Measurements from ENCODE around the gene SHROOM3.

SHROOM3 gene

DNA sequence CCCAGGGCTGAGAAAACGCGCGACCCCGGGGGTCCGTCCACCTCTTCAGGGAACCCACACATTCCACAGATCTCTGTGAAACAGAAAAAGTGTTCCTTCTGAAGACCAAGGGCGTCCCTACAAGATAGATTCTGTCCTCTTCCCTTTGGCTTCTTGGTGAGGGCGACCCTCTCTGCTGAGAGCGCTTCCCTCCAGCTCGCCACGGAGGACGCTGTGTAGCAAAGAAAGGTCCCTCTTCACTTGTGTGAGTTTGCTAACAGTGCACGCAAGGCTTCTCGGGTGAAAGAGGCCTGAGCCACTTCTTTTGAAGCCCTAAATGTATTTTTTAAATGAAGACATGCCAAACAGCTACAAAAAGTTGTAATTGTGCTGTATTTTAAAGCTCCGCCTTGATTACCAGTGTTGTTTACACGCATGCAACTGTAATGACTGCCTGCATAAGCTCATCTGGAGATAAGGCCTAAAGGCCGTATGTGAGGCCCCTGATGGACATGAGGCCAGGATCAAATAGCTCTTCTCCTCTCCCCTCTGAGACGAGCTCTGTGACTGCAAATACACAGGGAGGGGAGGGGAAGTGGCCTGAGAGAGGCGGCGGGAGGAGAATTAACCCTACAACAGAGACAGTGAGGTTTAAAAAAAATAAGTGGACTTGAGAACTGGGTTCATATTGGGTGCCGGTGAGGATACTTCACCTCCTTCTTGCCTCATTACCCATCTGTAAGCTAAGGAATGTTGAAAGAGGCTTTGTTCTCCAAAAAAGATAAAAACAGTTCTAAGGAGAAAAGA, 367.4 kb downstream of the SHROOM3 start:
- Histone ChIP-seq H2AFZ (ENCODE audit: low read depth, low read length, severe bottlenecking) (no peak overlapping the region), H3K79me2 (ENCODE audit: insufficient read depth, low read length) (no peaks in the 10 kb centered on the region), H3K9ac (ENCODE audit: low read length) (no peak overlapping the region), H3K9me2 (replicated peaks; ENCODE audit: insufficient read depth, low read length) (no peaks in the 10 kb centered on the region), H4K20me1 (ENCODE audit: low read depth, low read length) (no peaks in the 10 kb centered on the region), H3F3A (ENCODE audit: insufficient read depth) (no peaks in the 10 kb centered on the region), H3K27me3 (ENCODE audit: low read length) (no peaks in the 10 kb centered on the region), H3K4me3 (ENCODE audit: insufficient read depth, low read length, poor library complexity, severe bottlenecking) (no peak overlapping the region), H3K4me2 (ENCODE audit: low read depth, low read length, poor library complexity, severe bottlenecking) (no peak overlapping the region), H3K36me3 (ENCODE audit: low read length) (no peaks in the 10 kb centered on the region), H3K27ac (ENCODE audit: low read depth, low read length) (no peak overlapping the region), H3K9me3 (ENCODE audit: insufficient read depth, low read length) (no peaks in the 10 kb centered on the region)
- TF ChIP-seq EZH2phosphoT487 (conservative IDR thresholded peaks at IDR 0.05; ENCODE audit: low read length) = no peak
- TF ChIP-seq, protein P1, sequence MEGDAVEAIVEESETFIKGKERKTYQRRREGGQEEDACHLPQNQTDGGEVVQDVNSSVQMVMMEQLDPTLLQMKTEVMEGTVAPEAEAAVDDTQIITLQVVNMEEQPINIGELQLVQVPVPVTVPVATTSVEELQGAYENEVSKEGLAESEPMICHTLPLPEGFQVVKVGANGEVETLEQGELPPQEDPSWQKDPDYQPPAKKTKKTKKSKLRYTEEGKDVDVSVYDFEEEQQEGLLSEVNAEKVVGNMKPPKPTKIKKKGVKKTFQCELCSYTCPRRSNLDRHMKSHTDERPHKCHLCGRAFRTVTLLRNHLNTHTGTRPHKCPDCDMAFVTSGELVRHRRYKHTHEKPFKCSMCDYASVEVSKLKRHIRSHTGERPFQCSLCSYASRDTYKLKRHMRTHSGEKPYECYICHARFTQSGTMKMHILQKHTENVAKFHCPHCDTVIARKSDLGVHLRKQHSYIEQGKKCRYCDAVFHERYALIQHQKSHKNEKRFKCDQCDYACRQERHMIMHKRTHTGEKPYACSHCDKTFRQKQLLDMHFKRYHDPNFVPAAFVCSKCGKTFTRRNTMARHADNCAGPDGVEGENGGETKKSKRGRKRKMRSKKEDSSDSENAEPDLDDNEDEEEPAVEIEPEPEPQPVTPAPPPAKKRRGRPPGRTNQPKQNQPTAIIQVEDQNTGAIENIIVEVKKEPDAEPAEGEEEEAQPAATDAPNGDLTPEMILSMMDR (IDR thresholded peaks at IDR 0.05; ENCODE audit: insufficient read depth, low read length, poor library complexity, severe bottlenecking) = no peak

- Histone ChIP-seq H3K4me3 (ENCODE audit: insufficient read depth, low read length, poor library complexity, severe bottlenecking) (no peak overlapping the region), H2AFZ (ENCODE audit: low read depth, low read length, severe bottlenecking) (no peak overlapping the region), H3K9ac (ENCODE audit: low read length) (no peak overlapping the region), H3K79me2 (ENCODE audit: insufficient read depth, low read length) (no peaks in the 10 kb centered on the region), H3K9me2 (replicated peaks; ENCODE audit: insufficient read depth, low read length) (no peaks in the 10 kb centered on the region), H3K27ac (ENCODE audit: low read depth, low read length) (no peak overlapping the region), H3F3A (ENCODE audit: insufficient read depth) (no peaks in the 10 kb centered on the region), H3K4me2 (ENCODE audit: low read depth, low read length, poor library complexity, severe bottlenecking) (no peak overlapping the region), H4K20me1 (ENCODE audit: low read depth, low read length) (no peaks in the 10 kb centered on the region), H3K36me3 (ENCODE audit: low read length) (no peaks in the 10 kb centered on the region), H3K9me3 (ENCODE audit: insufficient read depth, low read length) (no peaks in the 10 kb centered on the region), H3K27me3 (ENCODE audit: low read length) (no peaks in the 10 kb centered on the region)
- TF ChIP-seq, protein P1 (IDR thresholded peaks at IDR 0.05; ENCODE audit: insufficient read depth, low read length, poor library complexity, severe bottlenecking) = no peak
- no peak for TF ChIP-seq EZH2phosphoT487 (conservative IDR thresholded peaks at IDR 0.05; ENCODE audit: low read length)
Observed at GRCh38 chr4:76803522-76803921, 368.5 kb downstream of the SHROOM3 start.

GRCh38 chr4:76804096-76804495, 369.1 kb downstream of the SHROOM3 start:
- Histone ChIP-seq H2AFZ (ENCODE audit: low read depth, low read length, severe bottlenecking) (no peak overlapping the region), H3K9me2 (replicated peaks; ENCODE audit: insufficient read depth, low read length) (no peaks in the 10 kb centered on the region), H3K9ac (ENCODE audit: low read length) (no peak overlapping the region), H3K4me2 (ENCODE audit: low read depth, low read length, poor library complexity, severe bottlenecking) (no peak overlapping the region), H3K9me3 (ENCODE audit: insufficient read depth, low read length) (no peaks in the 10 kb centered on the region), H4K20me1 (ENCODE audit: low read depth, low read length) (no peaks in the 10 kb centered on the region), H3K79me2 (ENCODE audit: insufficient read depth, low read length) (no peaks in the 10 kb centered on the region), H3K36me3 (ENCODE audit: low read length) (no peaks in the 10 kb centered on the region), H3K4me3 (ENCODE audit: insufficient read depth, low read length, poor library complexity, severe bottlenecking) (no peak overlapping the region), H3F3A (ENCODE audit: insufficient read depth) (no peaks in the 10 kb centered on the region), H3K27me3 (ENCODE audit: low read length) (no peaks in the 10 kb centered on the region), H3K27ac (ENCODE audit: low read depth, low read length) (no peak overlapping the region)
- TF ChIP-seq, protein P1 (IDR thresholded peaks at IDR 0.05; ENCODE audit: insufficient read depth, low read length, poor library complexity, severe bottlenecking) = no peak
- TF ChIP-seq EZH2phosphoT487 (conservative IDR thresholded peaks at IDR 0.05; ENCODE audit: low read length) = no peak
